PC-9 (cell line): Measurements from ENCODE around the gene PRKAG1. TPM values are rescaled to one million over a fixed set of nuclear protein-coding genes. Genes with fewer than 3 reads are reported as not detected.

ENCODE experiments used
- BruUV-seq: library from RNA; stranded (reverse); fragments of 400-500 nt; replicated peaks from 2 replicates; lab custom pipeline; 2021; lab: Mats Ljungman, UMichigan
- CTCF ChIA-PET: fragments of 300-600 bp; sonication (Branson Sonifier 250); formaldehyde crosslinking; loops from one replicate; lab custom pipeline; 2022; ENCODE audit warnings: antibody characterized with exemption; lab: Charles Lee
- POLR2A ChIA-PET: fragments of 300-600 bp; sonication (Branson Sonifier 250); formaldehyde crosslinking; loops from one replicate; lab custom pipeline; 2022; ENCODE audit warnings: antibody characterized with exemption; ENCODE audit not compliant: unreplicated experiment; lab: Charles Lee
- DNase-seq, 2 experiments: peaks; one replicate each; pipeline versions ENCODE4 v3.0.0 to v3.0.0-alpha.2; 2015 to 2022; ENCODE audit warnings: mixed read lengths in 1 of 2
- H2AFZ ChIP-seq: fragments of 200-600 bp; sonication (generic); 2 replicates; pipeline ENCODE4 v1.8.1; 2017; ENCODE audit warnings: antibody characterized with exemption
- H3F3A ChIP-seq: fragments of 200-600 bp; sonication (generic); 2 replicates; pipeline ENCODE4 v1.8.1; 2017; ENCODE audit warnings: antibody characterized with exemption, mild to moderate bottlenecking, low read depth; ENCODE audit not compliant: insufficient read depth
- H3K27ac ChIP-seq: fragments of 200-600 bp; sonication (generic); 2 replicates; pipeline ENCODE4 v1.6.1; 2016; ENCODE audit warnings: mixed run types
- H3K27me3 ChIP-seq: fragments of 200-600 bp; sonication (generic); 2 replicates; pipeline ENCODE4 v1.6.1; 2016; ENCODE audit warnings: low read depth, mixed run types; ENCODE audit not compliant: insufficient read depth
- H3K36me3 ChIP-seq: fragments of 200-600 bp; sonication (generic); 2 replicates; pipeline ENCODE4 v1.6.1; 2016; ENCODE audit warnings: low read depth, mixed run types
- H3K4me1 ChIP-seq: fragments of 200-600 bp; sonication (generic); replicated peaks from 2 replicates; pipeline ENCODE4 v1.6.1; 2016; ENCODE audit warnings: mixed run types; ENCODE audit not compliant: insufficient read depth
- H3K4me2 ChIP-seq: fragments of 200-600 bp; sonication (generic); 2 replicates; pipeline ENCODE4 v1.6.1; 2017; ENCODE audit warnings: mixed run types
- H3K4me3 ChIP-seq: fragments of 200-600 bp; sonication (generic); 2 replicates; pipeline ENCODE4 v1.6.1; 2016; ENCODE audit warnings: mixed run types
- H3K79me2 ChIP-seq: fragments of 200-600 bp; sonication (generic); 2 replicates; pipeline ENCODE4 v1.6.1; 2017; ENCODE audit warnings: low read depth, mixed run types
- H3K9me2 ChIP-seq: fragments of 200-600 bp; sonication (generic); 2 replicates; pipeline ENCODE4 v1.8.1; 2017; ENCODE audit warnings: mild to moderate bottlenecking; ENCODE audit not compliant: insufficient read depth
- H3K9me3 ChIP-seq: fragments of 200-600 bp; sonication (generic); 2 replicates; pipeline ENCODE4 v1.8.1; 2016; ENCODE audit warnings: low read depth; ENCODE audit not compliant: insufficient read depth
- H4K20me1 ChIP-seq: fragments of 200-600 bp; sonication (generic); 2 replicates; pipeline ENCODE4 v1.8.1; 2017; ENCODE audit not compliant: insufficient read depth
- CTCF ChIP-seq: fragments of 200-600 bp; sonication (generic); conservative IDR thresholded peaks from 2 replicates; pipeline ENCODE4 v1.6.1; 2017; ENCODE audit warnings: mixed run types, antibody characterized with exemption, mild to moderate bottlenecking, moderate library complexity
- EZH2 ChIP-seq: fragments of 200-600 bp; sonication (generic); IDR thresholded peaks from 2 replicates; pipeline ENCODE4 v1.8.0; 2017; ENCODE audit warnings: antibody characterized with exemption, low read depth
- intact Hi-C: fragments of 100-400 bp; cut with micrococcal nuclease; formaldehyde crosslinking; loops from one replicate; pipeline ENCODE4 v1.10.0; 2022; ENCODE audit not compliant: unreplicated experiment
- total RNA-seq: library from RNA; stranded (reverse); gene quantifications from 2 replicates; pipeline ENCODE4 v1.2.3, GENCODE V29; 2021

Gene PRKAG1
- total RNA-seq, 1 experiment from 2014 or later, result 53.6 TPM

- no peaks in the 10 kb centered on the region for H3F3A ChIP-seq
- no peaks in the 10 kb centered on the region for H3K9me2 ChIP-seq
- H3K27ac ChIP-seq, result no peak overlapping the region
- ChIA-PET CTCF (no interaction called here), POLR2A (no interaction called here)
- H3K4me1 ChIP-seq, result peaks cover 8% of the 10 kb centered on the region; the same call in 1 of the 2 replicates
- no TSS peak for BruUV-seq
- H3K27me3 ChIP-seq, result peaks cover 17% of the 10 kb centered on the region; the same call in 1 of the 2 replicates
- no peaks in the 10 kb centered on the region for H4K20me1 ChIP-seq
- peak overlapping the region; percentile 93; the same call in 1 of the 2 replicates for H3K4me2 ChIP-seq
- H3K4me3 ChIP-seq, result no peak overlapping the region
- no peaks in the 10 kb centered on the region for H3K79me2 ChIP-seq
- no peak overlapping the region for H2AFZ ChIP-seq
- no peaks in the 10 kb centered on the region for H3K9me3 ChIP-seq
- TF ChIP-seq CTCF (no peak), EZH2 (no peak)
- no peak for DNase-seq
- no peaks in the 10 kb centered on the region for H3K36me3 ChIP-seq
- intact Hi-C loops, result no loop called here
Observed at GRCh38 chr12:48969833-48970701, 48.5 kb downstream of the PRKAG1 start.

GRCh38 chr12:48969160-48969771 lies 49.3 kb downstream of the PRKAG1 start:
- Histone ChIP-seq H3K4me2 (no peak overlapping the region), H2AFZ (no peak overlapping the region), H3K36me3 (no peaks in the 10 kb centered on the region), H3K27ac (no peak overlapping the region), H4K20me1 (no peaks in the 10 kb centered on the region), H3K4me1 (peaks cover 8% of the 10 kb centered on the region; the same call in 1 of the 2 replicates), H3K9me2 (no peaks in the 10 kb centered on the region), H3F3A (no peaks in the 10 kb centered on the region), H3K9me3 (no peaks in the 10 kb centered on the region), H3K4me3 (no peak overlapping the region), H3K79me2 (no peaks in the 10 kb centered on the region), H3K27me3 (peaks cover 17% of the 10 kb centered on the region; the same call in 1 of the 2 replicates)
- intact Hi-C loops, result no loop called here
- no peak for DNase-seq
- POLR2A ChIA-PET, result no interaction called here
- CTCF ChIA-PET, result interaction anchor here (0.6 kb wide), 1 partner anchor 18 kb away, joined by 6 read pairs; no protein-coding TSS in a partner anchor
- BruUV-seq, result no TSS peak
- no peak for TF ChIP-seq CTCF
- TF ChIP-seq EZH2, result no peak

GRCh38 chr12:48968467-48968866 lies 50.1 kb downstream of the PRKAG1 start:
- peaks cover 17% of the 10 kb centered on the region; the same call in 1 of the 2 replicates for H3K27me3 ChIP-seq
- no peak overlapping the region for H3K27ac ChIP-seq
- no peaks in the 10 kb centered on the region for H3K9me2 ChIP-seq
- H3K4me3 ChIP-seq, result no peak overlapping the region
- ChIA-PET CTCF (interaction anchor here (0.5 to 0.6 kb wide), 3 partner anchors 19 to 1000 kb away, joined by 6 to 16 read pairs (median 9); no protein-coding TSS in a partner anchor), POLR2A (interaction anchor here (0.6 to 0.7 kb wide), 3 partner anchors 50 to 296 kb away, joined by 3 to 5 read pairs (median 4); no protein-coding TSS in a partner anchor)
- H3F3A ChIP-seq, result no peaks in the 10 kb centered on the region
- H3K79me2 ChIP-seq, result no peaks in the 10 kb centered on the region
- peaks cover 8% of the 10 kb centered on the region; the same call in 1 of the 2 replicates for H3K4me1 ChIP-seq
- intact Hi-C loops, result no loop called here
- TF ChIP-seq CTCF (no peak), EZH2 (no peak)
- H3K9me3 ChIP-seq, result no peaks in the 10 kb centered on the region
- no peak overlapping the region for H2AFZ ChIP-seq
- BruUV-seq, result no TSS peak
- no peaks in the 10 kb centered on the region for H3K36me3 ChIP-seq
- DNase-seq, result no peak
- no peak overlapping the region for H3K4me2 ChIP-seq
- H4K20me1 ChIP-seq, result no peaks in the 10 kb centered on the region
